Uterus (tissue), 2 donors: ENCODE results near the gene IGLON5.

ENCODE experiments used
- CTCF ChIP-seq, 4 experiments: fragments of 200-600 bp in 2 of 4; fragments of 450-650 bp in 2 of 4; sonication (generic) in 2 of 4; IDR thresholded peaks; one replicate each; pipeline ENCODE4 v1.5.1; 2016 to 2019; ENCODE audit warnings: antibody characterized with exemption in 4 of 4, mild to moderate bottlenecking in 2 of 4, moderate library complexity in 1 of 4
- POLR2A ChIP-seq, 2 donors: fragments of 450-650 bp; IDR thresholded peaks; one replicate each; pipeline ENCODE4 v1.6.1; 2016; ENCODE audit warnings: antibody characterized with exemption in 2 of 2, mild to moderate bottlenecking in 1 of 2, moderate library complexity in 1 of 2

GRCh38 chr19:51326216-51327065, 15.0 kb downstream of the IGLON5 start:
- TF ChIP-seq POLR2A (IDR thresholded peaks at IDR 0.05) (no peak), CTCF (IDR thresholded peaks at IDR 0.05) (no peak)
